ENCODE results near the gene CSNK1G2.

CSNK1G2 gene

GRCh38 chr19:1991018-1991913 lies 50.3 kb downstream of the CSNK1G2 start:
- no peak overlapping the region for H3K4me3 ChIP-seq (ENCODE audit: low read depth, low read length)
- TF ChIP-seq, protein P1, sequence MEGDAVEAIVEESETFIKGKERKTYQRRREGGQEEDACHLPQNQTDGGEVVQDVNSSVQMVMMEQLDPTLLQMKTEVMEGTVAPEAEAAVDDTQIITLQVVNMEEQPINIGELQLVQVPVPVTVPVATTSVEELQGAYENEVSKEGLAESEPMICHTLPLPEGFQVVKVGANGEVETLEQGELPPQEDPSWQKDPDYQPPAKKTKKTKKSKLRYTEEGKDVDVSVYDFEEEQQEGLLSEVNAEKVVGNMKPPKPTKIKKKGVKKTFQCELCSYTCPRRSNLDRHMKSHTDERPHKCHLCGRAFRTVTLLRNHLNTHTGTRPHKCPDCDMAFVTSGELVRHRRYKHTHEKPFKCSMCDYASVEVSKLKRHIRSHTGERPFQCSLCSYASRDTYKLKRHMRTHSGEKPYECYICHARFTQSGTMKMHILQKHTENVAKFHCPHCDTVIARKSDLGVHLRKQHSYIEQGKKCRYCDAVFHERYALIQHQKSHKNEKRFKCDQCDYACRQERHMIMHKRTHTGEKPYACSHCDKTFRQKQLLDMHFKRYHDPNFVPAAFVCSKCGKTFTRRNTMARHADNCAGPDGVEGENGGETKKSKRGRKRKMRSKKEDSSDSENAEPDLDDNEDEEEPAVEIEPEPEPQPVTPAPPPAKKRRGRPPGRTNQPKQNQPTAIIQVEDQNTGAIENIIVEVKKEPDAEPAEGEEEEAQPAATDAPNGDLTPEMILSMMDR (IDR thresholded peaks at IDR 0.05; ENCODE audit: low read depth, low read length, missing control alignments), result no peak
- DNase-seq (ENCODE audit: low read depth), result no peak

DNA sequence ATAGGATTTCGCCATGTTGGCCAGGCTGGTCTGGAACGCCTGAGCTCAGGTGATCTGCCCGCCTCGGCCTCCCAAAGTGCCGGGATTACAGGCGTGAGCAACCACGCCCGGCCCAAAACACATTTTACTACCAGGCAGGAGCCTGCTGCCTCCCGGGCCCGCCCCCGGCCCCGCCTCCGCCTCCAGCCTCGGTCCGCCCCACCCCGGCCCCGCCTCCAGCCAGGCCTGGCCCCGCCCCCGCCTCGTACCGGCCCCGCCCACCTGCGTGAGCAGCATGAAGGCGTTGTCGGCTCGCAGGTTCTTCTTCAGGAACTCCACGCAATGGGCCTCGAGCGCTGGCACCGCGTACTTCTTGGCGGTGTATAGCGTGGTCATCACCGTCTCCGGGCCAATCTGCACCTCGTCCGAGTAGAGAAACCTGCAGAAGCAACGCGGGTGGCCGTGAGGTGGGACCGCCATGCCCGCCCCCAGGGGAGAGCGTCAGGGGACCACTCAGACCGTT lies 51.8 kb downstream of the CSNK1G2 start:
- no peak overlapping the region for H3K4me3 ChIP-seq (ENCODE audit: low read depth, low read length)
- no peak for DNase-seq (ENCODE audit: low read depth)
- TF ChIP-seq, protein P1 (IDR thresholded peaks at IDR 0.05; ENCODE audit: low read depth, low read length, missing control alignments), result no peak

DNA sequence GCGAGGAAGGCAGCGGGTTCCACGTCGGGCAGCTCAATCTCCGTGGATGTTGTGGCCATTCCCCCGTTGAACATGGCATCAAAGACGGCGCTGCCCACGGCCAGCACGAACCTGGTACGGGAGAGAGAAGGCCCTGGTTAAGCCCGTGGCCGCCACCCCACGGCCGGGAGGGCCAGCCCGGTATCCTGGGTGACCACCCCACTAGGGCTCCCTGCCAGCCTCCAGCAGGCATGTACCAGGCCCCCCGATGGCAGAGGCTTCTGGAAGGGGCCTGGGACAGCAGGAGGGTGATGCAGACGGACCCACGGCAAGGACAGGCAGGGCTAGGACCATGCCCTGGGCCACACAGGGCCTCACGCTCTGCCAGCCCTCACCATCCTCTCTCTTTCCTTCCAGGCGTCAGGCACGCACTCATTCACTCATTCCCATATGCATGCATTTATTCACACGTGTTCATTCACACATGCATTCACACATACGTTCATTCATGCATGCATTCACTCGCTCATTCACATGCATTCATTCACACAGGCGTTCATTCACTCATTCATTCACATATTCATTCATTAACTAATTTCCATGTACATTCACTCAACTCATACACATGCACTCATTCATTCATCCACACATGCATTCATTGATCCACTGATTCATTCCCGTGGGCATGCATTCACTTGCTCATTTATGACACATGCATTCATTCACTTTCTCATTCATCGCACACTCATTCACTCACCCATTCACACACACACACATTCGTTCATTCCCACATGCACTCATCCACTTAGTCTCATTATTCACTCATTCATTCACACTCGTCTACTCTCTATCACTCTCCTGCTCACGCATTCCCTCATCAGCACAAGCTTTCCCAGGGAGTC lies 56.6 kb downstream of the CSNK1G2 start:
- TF ChIP-seq, protein P1 (IDR thresholded peaks at IDR 0.05; ENCODE audit: low read depth, low read length, missing control alignments), result no peak
- H3K4me3 ChIP-seq (ENCODE audit: low read depth, low read length), result no peak overlapping the region
- no peak for DNase-seq (ENCODE audit: low read depth)

DNA sequence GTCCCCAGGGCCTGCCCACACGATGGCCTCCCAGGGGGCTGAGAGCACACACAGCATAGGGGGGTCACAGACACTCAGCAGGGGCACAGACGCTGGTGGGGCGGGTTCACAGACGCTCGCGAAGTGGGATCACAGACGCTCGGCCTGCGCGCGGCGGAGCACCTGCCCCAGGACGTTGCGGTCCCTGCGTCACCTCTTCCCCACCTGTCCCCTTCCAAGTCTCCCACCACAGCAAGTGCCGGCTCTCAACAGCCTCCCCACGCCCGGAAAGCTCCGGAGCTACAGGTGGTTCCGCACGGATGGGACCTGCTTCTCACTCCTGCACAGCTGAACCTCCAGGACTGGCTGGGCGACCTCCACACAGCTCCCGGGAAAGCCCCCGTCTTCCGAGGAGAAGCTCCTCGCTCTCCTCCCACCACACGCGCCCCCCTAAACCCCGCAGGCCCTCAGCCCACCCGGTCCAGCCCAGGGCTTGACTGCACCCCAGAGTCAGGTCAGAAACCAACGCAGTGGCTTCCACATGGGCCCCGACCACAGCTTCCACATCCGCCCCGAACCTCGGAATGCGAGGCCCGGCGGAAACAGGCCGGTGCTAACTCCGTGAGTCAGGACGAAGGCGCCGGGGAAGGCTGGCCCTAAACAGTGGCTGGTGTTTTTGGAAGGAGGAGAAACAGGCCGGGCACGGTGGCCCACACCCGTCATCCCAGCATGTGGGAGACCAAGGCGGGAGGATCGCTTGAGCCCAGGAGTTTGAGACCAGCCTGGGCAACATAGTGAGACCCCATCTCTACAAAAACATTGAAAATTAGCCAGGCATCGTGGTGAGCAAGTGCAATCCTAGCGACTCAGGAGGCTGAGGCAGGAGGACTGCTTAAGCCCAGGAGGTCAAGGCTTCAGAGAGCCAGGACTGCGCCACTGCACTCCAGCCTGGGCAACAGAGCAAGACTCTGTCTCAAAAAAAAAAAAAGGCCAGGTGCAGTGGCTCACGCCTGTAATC lies 58.0 kb downstream of the CSNK1G2 start:
- DNase-seq (ENCODE audit: low read depth), result no peak
- TF ChIP-seq, protein P1 (IDR thresholded peaks at IDR 0.05; ENCODE audit: low read depth, low read length, missing control alignments), result no peak
- no peak overlapping the region for H3K4me3 ChIP-seq (ENCODE audit: low read depth, low read length)

DNA sequence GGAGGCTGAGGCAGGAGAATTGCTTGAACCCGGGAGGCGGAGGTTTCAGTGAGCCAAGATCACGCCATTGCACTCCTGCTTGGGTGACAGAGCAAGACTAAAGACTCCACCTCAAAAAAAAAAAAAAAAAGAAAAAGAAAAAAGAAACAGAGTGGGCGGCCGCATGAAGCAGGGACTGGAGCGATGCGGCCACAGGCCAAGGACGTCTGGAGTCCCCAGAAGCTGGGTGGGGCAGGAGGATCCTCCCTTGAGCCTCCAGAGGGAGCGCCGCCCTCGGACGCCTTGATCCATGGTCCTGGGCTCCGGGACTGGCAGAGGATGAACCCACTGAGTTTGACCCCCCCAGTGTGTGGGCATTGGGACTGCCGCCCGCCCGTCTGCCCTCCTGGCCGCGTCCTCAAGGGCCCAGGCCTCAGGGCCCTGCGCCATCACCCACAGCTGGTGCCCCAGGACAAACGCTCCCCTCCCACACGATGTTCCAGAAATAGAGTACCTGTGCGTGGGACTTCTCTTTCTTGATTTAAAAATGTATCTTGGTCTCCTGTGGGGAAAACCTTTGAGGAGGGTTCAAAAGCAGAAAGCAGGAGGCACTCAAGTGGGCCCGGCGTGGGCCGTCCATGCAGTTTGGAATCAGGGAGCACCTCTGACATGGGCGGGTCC lies 59.0 kb downstream of the CSNK1G2 start:
- no peak overlapping the region for H3K4me3 ChIP-seq (ENCODE audit: low read depth, low read length)
- TF ChIP-seq, protein P1 (IDR thresholded peaks at IDR 0.05; ENCODE audit: low read depth, low read length, missing control alignments), result no peak
- DNase-seq (ENCODE audit: low read depth), result no peak
